MCF 10A (cell line): ENCODE results near the gene NRARP. TPM values are rescaled to one million over a fixed set of nuclear protein-coding genes. Genes with fewer than 3 reads are reported as not detected.
A peak's percentile ranks its signal among the peaks of the same experiment; 100 is the strongest.

Source experiments
- BruUV-seq: library from RNA; stranded (reverse); fragments of 400-500 nt; replicated peaks from 2 replicates; lab custom pipeline; 2021; lab: Mats Ljungman, UMichigan
- CTCF ChIA-PET: fragments of 300-600 bp; sonication (Branson Sonifier 250); formaldehyde crosslinking; extraction: SDS; loops from one replicate; lab custom pipeline; 2021; ENCODE audit warnings: antibody characterized with exemption, inconsistent platforms; lab: Yijun Ruan, JAX
- POLR2A ChIA-PET: fragments of 300-600, 350-650 bp; sonication (Branson Sonifier 250); formaldehyde crosslinking; extraction: SDS; loops from one replicate; lab custom pipeline; 2020; ENCODE audit warnings: antibody characterized with exemption, inconsistent platforms; lab: Yijun Ruan, JAX
- DNase-seq: peaks from one replicate; pipeline ENCODE4 v3.0.0-alpha.2; 2018; ENCODE audit not compliant: unreplicated experiment
- H3K27ac Mint-ChIP-seq: one replicate; pipeline ENCODE4 v1.8.0; 2022; ENCODE audit warnings: mild to moderate bottlenecking, low read depth, mixed read lengths; ENCODE audit not compliant: unreplicated experiment
- H3K27me3 Mint-ChIP-seq: one replicate; pipeline ENCODE4 v1.8.0; 2022; ENCODE audit warnings: mixed read lengths; ENCODE audit not compliant: insufficient read depth, unreplicated experiment
- H3K36me3 Mint-ChIP-seq: one replicate; pipeline ENCODE4 v1.8.0; 2022; ENCODE audit warnings: mild to moderate bottlenecking, moderate library complexity, mixed read lengths; ENCODE audit not compliant: insufficient read depth, unreplicated experiment
- H3K4me1 Mint-ChIP-seq: one replicate; pipeline ENCODE4 v1.8.0; 2022; ENCODE audit warnings: mixed read lengths; ENCODE audit not compliant: insufficient read depth, unreplicated experiment
- H3K4me3 Mint-ChIP-seq: one replicate; pipeline ENCODE4 v1.8.0; 2022; ENCODE audit warnings: mild to moderate bottlenecking, moderate library complexity, mixed read lengths; ENCODE audit not compliant: unreplicated experiment
- H3K9me3 Mint-ChIP-seq: one replicate; pipeline ENCODE4 v1.8.0; 2022; ENCODE audit warnings: mixed read lengths; ENCODE audit not compliant: unreplicated experiment
- intact Hi-C: fragments of 100-400 bp; cut with micrococcal nuclease; formaldehyde crosslinking; loops from 2 replicates; pipeline ENCODE4 v1.14.1; 2022
- total RNA-seq: library from RNA; stranded (reverse); gene quantifications from 2 replicates; pipeline ENCODE4 v1.2.3, GENCODE V29; 2022
- TF ChIP-seq, protein P1 (sequence below): fragments of 200-600 bp; IDR thresholded peaks from one replicate; pipeline ENCODE4 v1.8.0; 2022; ENCODE audit warnings: antibody characterized with exemption, mild to moderate bottlenecking; ENCODE audit not compliant: unreplicated experiment

The NRARP gene
- total RNA-seq, 1 experiment from 2014 or later = 1.4 TPM

DNA sequence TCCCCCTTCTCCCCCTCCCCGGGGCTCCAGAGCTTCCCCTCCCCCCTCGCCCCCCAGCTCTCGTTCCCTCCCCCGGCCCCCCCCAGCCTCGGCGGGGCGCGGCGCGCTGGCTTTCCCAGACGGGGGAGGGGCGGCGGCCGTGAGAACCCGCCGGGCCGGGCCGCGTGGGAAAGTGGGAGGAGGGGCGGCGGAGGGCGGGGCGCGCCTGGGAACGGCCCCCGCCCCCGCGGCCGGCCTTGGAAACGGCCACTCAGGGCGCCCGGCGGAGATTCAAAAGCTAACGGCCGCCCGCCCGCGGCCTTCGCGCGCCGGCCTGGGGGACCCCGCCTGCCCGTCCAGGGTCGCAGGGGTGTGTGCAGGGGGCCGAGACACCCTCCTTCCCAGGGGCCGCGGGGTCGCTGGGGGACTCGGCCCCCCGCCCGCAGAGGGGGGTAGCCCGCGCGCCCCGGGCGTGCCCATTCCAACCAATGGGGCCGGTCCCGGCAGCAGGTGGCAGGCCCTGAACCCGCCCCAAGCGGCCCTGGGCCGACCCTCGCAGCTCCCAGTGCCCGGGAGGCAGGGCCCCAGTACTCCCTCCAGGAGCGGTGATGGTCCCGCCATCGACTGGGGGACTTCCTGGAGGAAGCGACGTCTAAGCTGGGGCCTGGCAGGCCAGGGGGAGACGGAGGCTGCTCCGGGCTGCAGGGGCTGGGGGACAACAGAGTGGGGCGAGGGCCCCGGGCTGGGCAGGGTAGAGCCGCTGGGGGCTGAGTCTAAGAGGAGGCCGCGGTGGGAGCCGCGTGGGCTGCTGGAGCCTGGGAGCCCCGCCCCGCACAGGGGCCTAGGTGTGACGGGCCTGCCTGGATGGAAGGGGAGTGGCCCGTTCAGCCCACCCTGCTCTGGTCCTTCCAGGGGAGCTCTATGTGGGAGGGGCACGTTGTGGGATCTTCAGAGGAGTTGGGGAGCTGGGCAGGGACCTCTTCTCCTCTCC is 14.2 kb upstream of the NRARP start:
- Mint-ChIP-seq H3K4me1 (no peaks in the 10 kb centered on the region), H3K4me3 (no peak overlapping the region), H3K27me3 (no peaks in the 10 kb centered on the region), H3K9me3 (no peaks in the 10 kb centered on the region), H3K27ac (no peak overlapping the region), H3K36me3 (no peaks in the 10 kb centered on the region)
- intact Hi-C loops = no loop called here
- TF ChIP-seq, protein P1, sequence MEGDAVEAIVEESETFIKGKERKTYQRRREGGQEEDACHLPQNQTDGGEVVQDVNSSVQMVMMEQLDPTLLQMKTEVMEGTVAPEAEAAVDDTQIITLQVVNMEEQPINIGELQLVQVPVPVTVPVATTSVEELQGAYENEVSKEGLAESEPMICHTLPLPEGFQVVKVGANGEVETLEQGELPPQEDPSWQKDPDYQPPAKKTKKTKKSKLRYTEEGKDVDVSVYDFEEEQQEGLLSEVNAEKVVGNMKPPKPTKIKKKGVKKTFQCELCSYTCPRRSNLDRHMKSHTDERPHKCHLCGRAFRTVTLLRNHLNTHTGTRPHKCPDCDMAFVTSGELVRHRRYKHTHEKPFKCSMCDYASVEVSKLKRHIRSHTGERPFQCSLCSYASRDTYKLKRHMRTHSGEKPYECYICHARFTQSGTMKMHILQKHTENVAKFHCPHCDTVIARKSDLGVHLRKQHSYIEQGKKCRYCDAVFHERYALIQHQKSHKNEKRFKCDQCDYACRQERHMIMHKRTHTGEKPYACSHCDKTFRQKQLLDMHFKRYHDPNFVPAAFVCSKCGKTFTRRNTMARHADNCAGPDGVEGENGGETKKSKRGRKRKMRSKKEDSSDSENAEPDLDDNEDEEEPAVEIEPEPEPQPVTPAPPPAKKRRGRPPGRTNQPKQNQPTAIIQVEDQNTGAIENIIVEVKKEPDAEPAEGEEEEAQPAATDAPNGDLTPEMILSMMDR = no peak
- CTCF ChIA-PET = interaction anchor here (0.6 to 0.7 kb wide), 2 partner anchors 221 to 738 kb away, joined by 3 read pairs; no protein-coding TSS in a partner anchor
- POLR2A ChIA-PET = no interaction called here
- no TSS peak for BruUV-seq
- peak; percentile 59 for DNase-seq

- BruUV-seq = no TSS peak
- TF ChIP-seq, protein P1 = no peak
- H3K9me3 Mint-ChIP-seq = no peaks in the 10 kb centered on the region
- no peaks in the 10 kb centered on the region for H3K4me1 Mint-ChIP-seq
- no peak overlapping the region for H3K27ac Mint-ChIP-seq
- intact Hi-C loops = no loop called here
- POLR2A ChIA-PET = no interaction called here
- H3K4me3 Mint-ChIP-seq = no peak overlapping the region
- DNase-seq = no peak
- CTCF ChIA-PET = interaction anchor here (0.7 kb wide), 1 partner anchor 220 kb away, joined by 3 read pairs; no protein-coding TSS in a partner anchor
- H3K27me3 Mint-ChIP-seq = no peaks in the 10 kb centered on the region
- H3K36me3 Mint-ChIP-seq = no peaks in the 10 kb centered on the region
Observed at GRCh38 chr9:137315581-137316011, 13.5 kb upstream of the NRARP start.

- Mint-ChIP-seq H3K36me3 (no peaks in the 10 kb centered on the region), H3K4me1 (no peaks in the 10 kb centered on the region), H3K9me3 (no peaks in the 10 kb centered on the region), H3K27me3 (no peaks in the 10 kb centered on the region), H3K4me3 (no peak overlapping the region), H3K27ac (no peak overlapping the region)
- no peak for DNase-seq
- ChIA-PET POLR2A (no interaction called here), CTCF (no interaction called here)
- no TSS peak for BruUV-seq
- TF ChIP-seq, protein P1 = no peak
- intact Hi-C loops = no loop called here
Observed at GRCh38 chr9:137314561-137315560, 12.8 kb upstream of the NRARP start.
